ENCODE data around the gene NGEF. TPM values are rescaled to one million over a fixed set of nuclear protein-coding genes. Genes with fewer than 3 reads are reported as not detected.

The NGEF gene
- total RNA-seq, 1 donor from 2014 or later = 4.3 TPM

DNA sequence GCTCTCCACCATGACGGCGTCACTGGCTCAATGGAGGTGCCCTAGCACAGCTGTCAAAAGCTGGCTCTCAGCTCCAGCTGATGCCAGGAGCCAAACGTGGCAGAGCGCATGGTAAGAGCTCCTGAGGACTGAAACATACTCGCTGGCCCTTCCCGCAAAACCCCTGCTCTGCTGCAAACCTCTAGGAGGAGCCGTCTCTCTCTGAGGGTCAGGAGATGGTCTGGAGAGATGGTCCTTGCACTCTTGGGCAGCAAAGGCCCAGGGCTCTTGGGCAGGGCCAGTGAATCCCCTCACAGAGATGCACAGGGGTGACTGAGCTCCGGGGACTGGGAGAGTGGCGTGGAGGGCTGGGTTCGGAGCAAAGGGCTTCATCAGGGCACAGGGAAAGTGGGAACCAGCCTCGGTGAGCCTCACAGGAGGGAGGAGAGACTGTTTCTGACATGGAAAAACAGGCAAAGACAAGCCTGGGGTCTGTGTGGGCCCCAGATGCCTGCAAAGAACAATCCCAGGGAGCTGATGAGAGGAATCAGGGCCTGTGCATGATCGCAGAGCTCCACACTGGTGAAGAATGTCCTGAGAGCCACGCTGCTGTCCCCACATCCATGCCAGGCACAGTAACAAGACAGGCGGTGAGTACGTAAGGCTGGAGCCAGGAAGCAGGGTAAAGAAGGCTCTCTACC is 125.7 kb downstream of the NGEF start:
- no peaks in the 10 kb centered on the region for H4K20me1 ChIP-seq (ENCODE audit: low read depth)
- DNase-seq (ENCODE audit: low spot score) = peak; percentile 50
- no peak overlapping the region for H2AFZ ChIP-seq (replicated peaks)
- Mint-ChIP-seq H3K27ac (peak overlapping the region; percentile 79), H3K27me3 (ENCODE audit: insufficient read depth, low read depth) (peaks cover 14% of the 10 kb centered on the region), H3K36me3 (peaks cover 3% of the 10 kb centered on the region), H3K4me1 (peaks cover 21% of the 10 kb centered on the region), H3K4me3 (no peak overlapping the region), H3K9me3 (no peaks in the 10 kb centered on the region)
- no peaks in the 10 kb centered on the region for H3F3A ChIP-seq (ENCODE audit: low read depth)
- H3K9me3 ChIP-seq (ENCODE audit: low read depth) = no peaks in the 10 kb centered on the region
- H3K4me2 ChIP-seq = no peak overlapping the region
- H3K36me3 ChIP-seq = no peaks in the 10 kb centered on the region
- no peak overlapping the region for H3K9ac ChIP-seq
- no peaks in the 10 kb centered on the region for H3K27me3 ChIP-seq
- no peak overlapping the region for H3K4me3 ChIP-seq
- peaks cover 12% of the 10 kb centered on the region for H3K4me1 ChIP-seq
- no peaks in the 10 kb centered on the region for H3K79me2 ChIP-seq (ENCODE audit: low read depth)
- H3K27ac ChIP-seq = no peak overlapping the region
- TF ChIP-seq EZH2phosphoT487 (IDR thresholded peaks at IDR 0.05) = no peak
- TF ChIP-seq, protein P1, sequence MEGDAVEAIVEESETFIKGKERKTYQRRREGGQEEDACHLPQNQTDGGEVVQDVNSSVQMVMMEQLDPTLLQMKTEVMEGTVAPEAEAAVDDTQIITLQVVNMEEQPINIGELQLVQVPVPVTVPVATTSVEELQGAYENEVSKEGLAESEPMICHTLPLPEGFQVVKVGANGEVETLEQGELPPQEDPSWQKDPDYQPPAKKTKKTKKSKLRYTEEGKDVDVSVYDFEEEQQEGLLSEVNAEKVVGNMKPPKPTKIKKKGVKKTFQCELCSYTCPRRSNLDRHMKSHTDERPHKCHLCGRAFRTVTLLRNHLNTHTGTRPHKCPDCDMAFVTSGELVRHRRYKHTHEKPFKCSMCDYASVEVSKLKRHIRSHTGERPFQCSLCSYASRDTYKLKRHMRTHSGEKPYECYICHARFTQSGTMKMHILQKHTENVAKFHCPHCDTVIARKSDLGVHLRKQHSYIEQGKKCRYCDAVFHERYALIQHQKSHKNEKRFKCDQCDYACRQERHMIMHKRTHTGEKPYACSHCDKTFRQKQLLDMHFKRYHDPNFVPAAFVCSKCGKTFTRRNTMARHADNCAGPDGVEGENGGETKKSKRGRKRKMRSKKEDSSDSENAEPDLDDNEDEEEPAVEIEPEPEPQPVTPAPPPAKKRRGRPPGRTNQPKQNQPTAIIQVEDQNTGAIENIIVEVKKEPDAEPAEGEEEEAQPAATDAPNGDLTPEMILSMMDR (IDR thresholded peaks at IDR 0.05) = peak; percentile 41

DNA sequence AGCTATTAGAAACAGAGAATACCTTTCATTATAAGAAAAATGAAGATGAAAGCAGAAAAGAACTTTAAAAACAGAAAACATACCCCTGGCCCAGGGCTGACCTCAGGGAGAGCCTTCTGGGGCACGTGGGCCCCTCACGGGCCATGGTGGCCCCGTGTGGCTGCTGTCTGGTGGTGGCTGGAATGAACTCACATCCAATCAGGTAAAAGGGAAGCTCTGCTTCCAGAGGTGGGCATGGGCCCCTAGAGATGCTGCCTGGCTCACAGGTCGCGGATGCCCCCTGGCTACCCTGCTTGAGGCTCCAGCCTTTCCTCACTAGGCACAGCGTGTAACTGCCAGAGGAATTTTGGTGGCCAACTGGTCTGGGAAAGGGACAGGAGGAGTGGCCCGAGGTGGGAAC is 126.4 kb downstream of the NGEF start:
- Histone ChIP-seq H3K27me3 (no peaks in the 10 kb centered on the region), H3K79me2 (ENCODE audit: low read depth) (no peaks in the 10 kb centered on the region), H3K9ac (no peak overlapping the region), H2AFZ (replicated peaks) (no peak overlapping the region), H3K4me3 (no peak overlapping the region), H3K9me3 (ENCODE audit: low read depth) (no peaks in the 10 kb centered on the region), H3K36me3 (no peaks in the 10 kb centered on the region), H3K27ac (no peak overlapping the region), H3F3A (ENCODE audit: low read depth) (no peaks in the 10 kb centered on the region), H3K4me2 (no peak overlapping the region), H4K20me1 (ENCODE audit: low read depth) (no peaks in the 10 kb centered on the region), H3K4me1 (peaks cover 12% of the 10 kb centered on the region)
- H3K27ac Mint-ChIP-seq = no peak overlapping the region
- no peak for DNase-seq (ENCODE audit: low spot score)
- peaks cover 14% of the 10 kb centered on the region for H3K27me3 Mint-ChIP-seq (ENCODE audit: insufficient read depth, low read depth)
- peaks cover 2% of the 10 kb centered on the region for H3K36me3 Mint-ChIP-seq
- H3K4me3 Mint-ChIP-seq = no peak overlapping the region
- no peak for TF ChIP-seq EZH2 (IDR thresholded peaks at IDR 0.05)
- no peak for TF ChIP-seq EZH2phosphoT487 (IDR thresholded peaks at IDR 0.05)
- TF ChIP-seq, protein P1 (IDR thresholded peaks at IDR 0.05) = no peak
- H3K9me3 Mint-ChIP-seq = no peaks in the 10 kb centered on the region
- H3K4me1 Mint-ChIP-seq = peaks cover 15% of the 10 kb centered on the region

DNA sequence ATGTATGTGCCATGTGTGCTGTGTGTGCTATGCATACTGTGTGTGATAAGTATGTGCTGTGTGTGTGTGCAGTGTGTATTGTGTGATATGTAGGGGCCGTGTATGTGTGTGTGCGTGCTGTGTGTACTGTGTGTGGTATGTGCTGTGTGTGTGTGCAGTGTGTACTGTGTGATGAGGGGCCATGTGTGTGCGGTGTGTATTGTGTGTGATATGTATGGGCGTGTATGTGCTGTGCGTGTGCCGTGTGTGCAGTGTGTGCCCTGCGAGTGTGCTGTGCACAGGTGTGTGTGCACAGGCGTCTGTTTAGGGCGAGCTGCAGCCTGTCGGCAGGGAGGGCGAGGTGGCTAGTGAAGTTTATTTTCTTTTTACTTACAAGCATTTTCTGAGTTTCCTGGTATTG is 126.9 kb downstream of the NGEF start:
- Mint-ChIP-seq H3K9me3 (no peaks in the 10 kb centered on the region), H3K4me3 (no peak overlapping the region), H3K4me1 (peaks cover 10% of the 10 kb centered on the region), H3K27me3 (ENCODE audit: insufficient read depth, low read depth) (peaks cover 14% of the 10 kb centered on the region), H3K27ac (peak overlapping the region; percentile 9), H3K36me3 (peaks cover 2% of the 10 kb centered on the region)
- Histone ChIP-seq H3K4me2 (no peak overlapping the region), H3K27ac (no peak overlapping the region), H3K4me3 (no peak overlapping the region), H4K20me1 (ENCODE audit: low read depth) (no peaks in the 10 kb centered on the region), H3K27me3 (no peaks in the 10 kb centered on the region), H3F3A (ENCODE audit: low read depth) (no peaks in the 10 kb centered on the region), H3K79me2 (ENCODE audit: low read depth) (no peaks in the 10 kb centered on the region), H3K36me3 (no peaks in the 10 kb centered on the region), H3K9ac (no peak overlapping the region), H3K9me3 (ENCODE audit: low read depth) (no peaks in the 10 kb centered on the region), H2AFZ (replicated peaks) (no peak overlapping the region), H3K4me1 (peaks cover 9% of the 10 kb centered on the region)
- no peak for TF ChIP-seq EZH2 (IDR thresholded peaks at IDR 0.05)
- TF ChIP-seq, protein P1 (IDR thresholded peaks at IDR 0.05) = no peak
- no peak for TF ChIP-seq EZH2phosphoT487 (IDR thresholded peaks at IDR 0.05)
- DNase-seq (ENCODE audit: low spot score) = no peak

All from neural progenitor cell (in vitro differentiated cells).